Astrocyte (in vitro differentiated cells and primary cell): Measurements from ENCODE around the gene RFX1. TPM values are rescaled to one million over a fixed set of nuclear protein-coding genes. Genes with fewer than 3 reads are reported as not detected.

Source experiments
- DNase-seq: peaks from one replicate; pipeline ENCODE4 v3.0.0-alpha.2; 2010; ENCODE audit warnings: low read depth
- FAIRE-seq: peaks from 2 replicates; lab custom pipeline; 2011; peaks lifted over from hg19 to GRCh38; lab: Jason Lieb, UNC
- H2AFZ ChIP-seq: 2 replicates; pipeline ENCODE4 v1.6.0; 2012; ENCODE audit warnings: low read depth, low read length, inconsistent platforms
- H3K27ac ChIP-seq: 2 replicates; pipeline ENCODE4 v1.5.1; 2011; ENCODE audit warnings: low read depth, low read length, inconsistent platforms
- H3K27me3 ChIP-seq: 2 replicates; pipeline ENCODE4 v1.6.0; 2011; ENCODE audit warnings: low read length, inconsistent platforms; ENCODE audit not compliant: insufficient read depth
- H3K36me3 ChIP-seq: 2 replicates; pipeline ENCODE4 v1.5.1; 2011; ENCODE audit warnings: low read length, inconsistent platforms; ENCODE audit not compliant: insufficient read depth
- H3K4me1 ChIP-seq: 2 replicates; pipeline ENCODE4 v1.5.1; 2011; ENCODE audit warnings: low read length, inconsistent platforms; ENCODE audit not compliant: insufficient read depth
- H3K4me2 ChIP-seq: 2 replicates; pipeline ENCODE4 v1.6.0; 2012; ENCODE audit warnings: low read length, inconsistent platforms
- H3K4me3 ChIP-seq: 2 replicates; pipeline ENCODE4 v1.5.1; 2011; ENCODE audit warnings: low read depth, mild to moderate bottlenecking, low read length, inconsistent platforms; ENCODE audit not compliant: insufficient read depth
- H3K79me2 ChIP-seq: 2 replicates; pipeline ENCODE4 v1.6.0; 2012; ENCODE audit warnings: mild to moderate bottlenecking, low read length, inconsistent platforms; ENCODE audit not compliant: insufficient read depth
- H3K9ac ChIP-seq: 2 replicates; pipeline ENCODE4 v1.6.0; 2012; ENCODE audit warnings: mild to moderate bottlenecking, low read length, inconsistent platforms
- H3K9me3 ChIP-seq: 2 replicates; pipeline ENCODE4 v1.5.1; 2012; ENCODE audit warnings: low read depth, mild to moderate bottlenecking, low read length, inconsistent platforms; ENCODE audit not compliant: insufficient read depth
- H4K20me1 ChIP-seq: 2 replicates; pipeline ENCODE4 v1.6.0; 2012; ENCODE audit warnings: low read length, inconsistent platforms; ENCODE audit not compliant: insufficient read depth
- H3K27ac Mint-ChIP-seq: one replicate; pipeline ENCODE4 v1.8.0; 2021; ENCODE audit warnings: mild to moderate bottlenecking, mixed read lengths; ENCODE audit not compliant: unreplicated experiment
- H3K27me3 Mint-ChIP-seq: one replicate; pipeline ENCODE4 v1.8.0; 2021; ENCODE audit warnings: low read depth, mixed read lengths; ENCODE audit not compliant: unreplicated experiment
- H3K36me3 Mint-ChIP-seq: one replicate; pipeline ENCODE4 v1.8.0; 2021; ENCODE audit warnings: low read depth, mixed read lengths; ENCODE audit not compliant: unreplicated experiment
- H3K4me1 Mint-ChIP-seq: one replicate; pipeline ENCODE4 v1.8.0; 2021; ENCODE audit warnings: low read depth, mixed read lengths; ENCODE audit not compliant: unreplicated experiment
- H3K4me3 Mint-ChIP-seq: one replicate; pipeline ENCODE4 v1.8.0; 2021; ENCODE audit warnings: mild to moderate bottlenecking, moderate library complexity, mixed read lengths; ENCODE audit not compliant: unreplicated experiment
- H3K9me3 Mint-ChIP-seq: one replicate; pipeline ENCODE4 v1.8.0; 2021; ENCODE audit warnings: mild to moderate bottlenecking, mixed read lengths; ENCODE audit not compliant: unreplicated experiment
- EZH2 ChIP-seq: IDR thresholded peaks from 2 replicates; pipeline ENCODE4 v1.6.1; 2012; ENCODE audit warnings: mild to moderate bottlenecking, low read length, inconsistent platforms; ENCODE audit not compliant: insufficient read depth
- total RNA-seq: library from RNA; stranded (reverse); gene quantifications from 2 replicates; pipeline ENCODE4 v1.2.1, GENCODE V29; 2021
- TF ChIP-seq, protein P1 (sequence below): IDR thresholded peaks from 2 replicates; pipeline ENCODE4 v1.5.1; 2011; ENCODE audit warnings: low read depth, mild to moderate bottlenecking, inconsistent platforms, low read length, moderate library complexity; ENCODE audit not compliant: insufficient read depth

Gene RFX1
- total RNA-seq, 1 donor from 2014 or later: 11.8 TPM

DNA sequence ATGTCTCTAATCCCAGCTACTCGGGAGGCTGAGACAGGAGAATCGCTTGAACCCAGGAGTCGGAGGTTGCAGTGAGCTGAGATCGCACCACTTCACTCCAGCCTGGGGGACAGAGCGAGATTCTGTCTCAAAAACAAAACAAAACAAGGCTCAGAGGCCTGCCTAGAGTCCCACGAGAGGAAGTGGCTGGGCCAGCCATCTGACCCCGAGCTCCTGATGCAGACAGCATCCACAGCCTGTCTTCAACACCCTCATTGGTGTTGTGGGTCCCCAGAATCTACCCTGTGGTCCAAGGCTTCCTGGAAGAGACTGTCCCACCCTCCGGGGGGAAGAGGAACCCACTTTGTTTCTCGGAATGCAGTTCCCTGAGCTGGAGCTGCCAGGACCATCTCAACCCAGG, 24.7 kb downstream of the RFX1 start:
- FAIRE-seq: no peak
- Histone ChIP-seq H3K4me1 (peaks cover 3% of the 10 kb centered on the region), H3K4me2 (no peak overlapping the region), H3K27me3 (no peaks in the 10 kb centered on the region), H3K36me3 (no peaks in the 10 kb centered on the region), H3K27ac (no peak overlapping the region), H3K4me3 (no peak overlapping the region), H3K9me3 (no peaks in the 10 kb centered on the region), H3K9ac (no peak overlapping the region), H4K20me1 (peaks cover 5% of the 10 kb centered on the region), H2AFZ (no peak overlapping the region), H3K79me2 (no peaks in the 10 kb centered on the region)
- Mint-ChIP-seq H3K4me3 (no peak overlapping the region), H3K4me1 (peaks cover 7% of the 10 kb centered on the region), H3K27me3 (no peaks in the 10 kb centered on the region), H3K9me3 (no peaks in the 10 kb centered on the region), H3K27ac (no peak overlapping the region), H3K36me3 (peaks cover 5% of the 10 kb centered on the region)
- TF ChIP-seq, protein P1, sequence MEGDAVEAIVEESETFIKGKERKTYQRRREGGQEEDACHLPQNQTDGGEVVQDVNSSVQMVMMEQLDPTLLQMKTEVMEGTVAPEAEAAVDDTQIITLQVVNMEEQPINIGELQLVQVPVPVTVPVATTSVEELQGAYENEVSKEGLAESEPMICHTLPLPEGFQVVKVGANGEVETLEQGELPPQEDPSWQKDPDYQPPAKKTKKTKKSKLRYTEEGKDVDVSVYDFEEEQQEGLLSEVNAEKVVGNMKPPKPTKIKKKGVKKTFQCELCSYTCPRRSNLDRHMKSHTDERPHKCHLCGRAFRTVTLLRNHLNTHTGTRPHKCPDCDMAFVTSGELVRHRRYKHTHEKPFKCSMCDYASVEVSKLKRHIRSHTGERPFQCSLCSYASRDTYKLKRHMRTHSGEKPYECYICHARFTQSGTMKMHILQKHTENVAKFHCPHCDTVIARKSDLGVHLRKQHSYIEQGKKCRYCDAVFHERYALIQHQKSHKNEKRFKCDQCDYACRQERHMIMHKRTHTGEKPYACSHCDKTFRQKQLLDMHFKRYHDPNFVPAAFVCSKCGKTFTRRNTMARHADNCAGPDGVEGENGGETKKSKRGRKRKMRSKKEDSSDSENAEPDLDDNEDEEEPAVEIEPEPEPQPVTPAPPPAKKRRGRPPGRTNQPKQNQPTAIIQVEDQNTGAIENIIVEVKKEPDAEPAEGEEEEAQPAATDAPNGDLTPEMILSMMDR: no peak
- no peak for TF ChIP-seq EZH2
- DNase-seq: no peak

DNA sequence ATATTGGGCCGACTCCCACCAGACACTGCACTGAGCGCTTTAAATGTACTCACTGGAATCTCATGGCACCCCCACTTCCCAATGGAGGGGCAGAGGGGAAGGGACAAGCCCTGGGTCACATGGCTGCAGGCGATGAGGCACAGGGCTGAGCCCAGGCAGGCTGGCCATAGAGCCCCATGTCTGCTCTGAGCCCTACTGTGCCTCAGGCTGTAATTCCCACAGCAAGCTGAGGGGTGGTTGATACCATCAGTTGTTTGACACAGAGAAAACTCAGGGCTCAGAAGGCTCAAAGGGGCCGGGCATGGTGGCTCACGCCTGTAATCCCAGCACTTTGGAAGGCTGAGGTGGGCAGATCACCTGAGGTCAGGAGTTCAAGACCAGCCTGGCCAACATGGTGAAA, 25.1 kb downstream of the RFX1 start:
- Histone ChIP-seq H3K27me3 (no peaks in the 10 kb centered on the region), H3K36me3 (no peaks in the 10 kb centered on the region), H3K9ac (no peak overlapping the region), H3K4me2 (no peak overlapping the region), H4K20me1 (peaks cover 5% of the 10 kb centered on the region), H3K79me2 (no peaks in the 10 kb centered on the region), H2AFZ (no peak overlapping the region), H3K4me1 (no peaks in the 10 kb centered on the region), H3K27ac (no peak overlapping the region), H3K4me3 (no peak overlapping the region), H3K9me3 (no peaks in the 10 kb centered on the region)
- H3K4me3 Mint-ChIP-seq: no peak overlapping the region
- no peaks in the 10 kb centered on the region for H3K9me3 Mint-ChIP-seq
- FAIRE-seq: no peak
- peaks cover 9% of the 10 kb centered on the region for H3K36me3 Mint-ChIP-seq
- TF ChIP-seq EZH2: no peak
- TF ChIP-seq, protein P1: no peak
- H3K4me1 Mint-ChIP-seq: peaks cover 10% of the 10 kb centered on the region
- H3K27me3 Mint-ChIP-seq: no peaks in the 10 kb centered on the region
- no peak for DNase-seq
- H3K27ac Mint-ChIP-seq: no peak overlapping the region

- no peak overlapping the region for H3K4me2 ChIP-seq
- no peak for FAIRE-seq
- no peaks in the 10 kb centered on the region for H3K27me3 ChIP-seq
- H2AFZ ChIP-seq: no peak overlapping the region
- no peak overlapping the region for H3K4me3 Mint-ChIP-seq
- H3K27me3 Mint-ChIP-seq: no peaks in the 10 kb centered on the region
- TF ChIP-seq, protein P1: no peak
- TF ChIP-seq EZH2: no peak
- no peaks in the 10 kb centered on the region for H3K36me3 ChIP-seq
- no peak overlapping the region for H3K9ac ChIP-seq
- peaks cover 6% of the 10 kb centered on the region for H3K4me1 Mint-ChIP-seq
- no peak overlapping the region for H3K4me3 ChIP-seq
- no peaks in the 10 kb centered on the region for H3K4me1 ChIP-seq
- no peaks in the 10 kb centered on the region for H3K79me2 ChIP-seq
- H3K27ac ChIP-seq: no peak overlapping the region
- no peaks in the 10 kb centered on the region for H3K9me3 Mint-ChIP-seq
- no peak for DNase-seq
- no peak overlapping the region for H3K27ac Mint-ChIP-seq
- H3K36me3 Mint-ChIP-seq: peaks cover 14% of the 10 kb centered on the region
- H4K20me1 ChIP-seq: peaks cover under 1% of the 10 kb centered on the region
- H3K9me3 ChIP-seq: no peaks in the 10 kb centered on the region
Observed at GRCh38 chr19:13980340-13980739, 25.8 kb downstream of the RFX1 start.
